HG03095 (cell line): ENCODE data around the gene MIGA2.

Experiments used
- ATAC-seq: cut with Tn5 transposase; IDR thresholded peaks from one replicate; pipeline ENCODE4 v1.9.1; 2021; ENCODE audit warnings: moderate library complexity; ENCODE audit not compliant: unreplicated experiment

MIGA2 gene

DNA sequence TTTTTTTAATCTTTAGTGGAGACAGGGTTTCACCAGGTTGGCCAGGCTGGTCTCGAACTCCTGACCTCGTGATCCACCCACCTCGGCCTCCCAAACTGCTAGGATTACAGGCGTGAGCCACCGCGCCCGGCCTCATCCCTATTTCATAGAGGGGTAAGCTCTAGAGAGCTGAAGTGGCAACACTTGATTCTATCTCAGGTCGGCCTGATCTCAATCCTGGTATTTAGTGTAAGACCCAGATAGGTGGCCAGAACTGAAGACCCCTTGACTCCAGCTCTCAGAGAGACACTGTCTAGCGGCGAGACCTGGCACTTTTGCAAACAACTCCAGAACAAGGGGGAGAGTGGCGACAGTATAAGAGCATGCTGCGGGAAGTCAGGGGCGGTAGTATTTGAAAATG lies 588 bp upstream of the MIGA2 start:
- peak; percentile 4 for ATAC-seq

DNA sequence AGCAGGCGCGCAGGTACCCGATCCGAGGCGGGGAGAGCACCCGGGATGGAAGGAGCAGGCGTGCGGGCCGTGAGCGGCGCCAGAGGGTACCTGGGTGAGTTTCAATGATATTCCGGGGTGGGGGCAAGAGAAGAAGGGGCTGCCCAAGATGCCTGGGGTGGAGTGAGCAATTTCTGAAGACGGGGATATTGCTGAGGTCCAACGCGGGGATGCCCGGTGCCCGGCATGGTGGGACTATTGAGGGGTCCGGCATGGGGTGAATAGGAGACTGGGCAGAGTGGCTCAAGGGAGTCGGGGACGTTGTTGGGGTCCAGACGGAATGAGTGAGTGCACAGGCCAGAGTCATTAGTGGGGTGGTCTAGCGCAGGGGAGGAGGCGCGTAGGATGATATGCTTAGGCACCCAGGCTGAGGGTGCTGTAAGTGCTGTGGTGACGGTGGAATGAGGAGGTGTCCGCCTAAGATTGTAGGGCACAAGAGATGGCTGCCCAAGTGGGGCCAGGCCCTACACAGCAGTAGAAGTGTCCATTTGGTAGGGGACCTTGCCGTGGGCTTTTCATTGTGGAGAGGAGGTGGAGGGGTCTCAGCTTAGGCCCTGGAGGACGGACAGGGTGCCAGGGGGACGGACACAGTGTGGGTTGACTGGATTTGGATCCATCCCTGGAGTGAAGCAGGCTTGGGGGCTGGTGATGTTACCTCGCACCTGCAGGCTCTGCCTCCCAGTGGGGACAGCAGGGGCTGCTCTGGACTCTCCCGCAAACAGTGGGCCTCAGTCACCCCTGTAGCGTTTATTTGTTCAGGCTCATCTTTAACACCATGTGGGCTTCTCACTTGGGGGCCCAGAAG lies 719 bp downstream of the MIGA2 start:
- ATAC-seq: no peak

DNA sequence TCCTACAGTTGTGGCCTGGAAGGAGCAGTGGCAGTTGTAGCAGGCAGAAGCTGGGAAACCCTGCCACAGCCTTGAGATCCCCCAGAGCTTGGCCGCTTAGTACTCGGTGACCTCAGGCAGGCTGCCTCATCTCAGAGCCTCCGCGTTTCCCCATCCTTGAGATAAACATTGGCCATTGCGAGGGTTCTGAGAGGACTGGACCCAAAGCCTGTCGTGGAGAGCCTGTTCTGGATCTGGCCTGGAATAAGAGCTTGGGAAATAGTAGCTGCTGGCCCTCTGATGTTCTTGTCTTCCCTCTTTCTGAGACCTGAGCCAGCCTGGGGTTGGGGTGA lies 1.3 kb downstream of the MIGA2 start:
- no peak for ATAC-seq

GRCh38 chr9:129038109-129038852 lies 1.9 kb downstream of the MIGA2 start:
- no peak for ATAC-seq

- no peak for ATAC-seq
Measured at GRCh38 chr9:129040113-129040643, 3.8 kb downstream of the MIGA2 start.

DNA sequence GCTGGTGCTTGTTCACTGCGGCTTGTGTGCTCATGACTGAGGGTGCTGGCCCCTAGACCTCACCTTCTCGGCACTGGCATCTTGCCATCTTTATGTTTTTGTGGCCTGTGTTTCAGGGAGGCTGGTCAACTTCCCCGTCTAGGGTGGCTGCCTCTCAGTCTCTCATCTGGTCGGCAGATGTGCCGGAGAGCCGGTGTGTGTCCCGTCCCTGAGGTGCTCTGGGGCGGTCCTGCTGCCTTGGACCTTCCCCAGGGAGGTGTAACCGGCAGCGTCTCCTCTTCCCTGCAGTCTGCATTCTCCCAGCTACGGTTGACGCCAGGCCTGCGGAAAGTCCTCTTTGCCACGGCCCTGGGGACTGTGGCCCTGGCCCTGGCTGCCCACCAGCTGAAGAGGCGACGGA lies 5.6 kb downstream of the MIGA2 start:
- ATAC-seq: no peak

- ATAC-seq: no peak
Measured at GRCh38 chr9:129052592-129052991, 16.2 kb downstream of the MIGA2 start.

GRCh38 chr9:129053020-129053419 lies 16.6 kb downstream of the MIGA2 start:
- no peak for ATAC-seq

DNA sequence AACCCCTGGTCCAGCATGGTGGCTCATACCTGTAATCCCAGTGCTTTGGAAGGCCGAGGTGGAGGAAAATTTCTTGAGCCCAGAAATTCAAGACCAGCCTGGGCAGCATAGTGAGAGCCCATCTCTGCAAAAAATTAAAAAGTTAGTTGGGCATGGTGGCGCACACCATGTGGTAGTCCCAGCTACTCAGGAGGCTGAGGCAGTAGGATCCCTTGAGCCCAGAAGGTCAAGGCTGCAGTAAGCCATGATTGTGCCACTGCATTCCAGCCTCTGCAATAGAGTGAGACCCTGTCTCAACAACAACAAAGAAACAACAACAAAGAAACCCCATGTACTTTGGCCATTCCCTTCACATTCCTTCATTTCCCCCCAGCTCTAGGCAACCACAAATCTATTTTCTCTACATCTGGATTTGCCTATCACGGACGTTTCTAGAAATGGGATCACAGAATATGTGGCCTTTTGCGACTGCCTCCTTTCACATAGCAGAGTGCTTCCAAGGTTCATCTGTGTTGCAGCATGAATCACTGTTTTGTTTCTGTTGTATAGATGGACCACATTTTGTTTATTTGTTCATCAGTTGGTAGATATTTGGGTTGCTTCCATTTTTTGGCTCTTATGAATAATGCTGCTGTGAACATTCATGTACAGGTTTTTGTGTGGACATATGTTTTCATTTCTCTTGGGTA lies 17.9 kb downstream of the MIGA2 start:
- ATAC-seq: no peak

GRCh38 chr9:129058965-129059795 lies 22.8 kb downstream of the MIGA2 start:
- no peak for ATAC-seq

DNA sequence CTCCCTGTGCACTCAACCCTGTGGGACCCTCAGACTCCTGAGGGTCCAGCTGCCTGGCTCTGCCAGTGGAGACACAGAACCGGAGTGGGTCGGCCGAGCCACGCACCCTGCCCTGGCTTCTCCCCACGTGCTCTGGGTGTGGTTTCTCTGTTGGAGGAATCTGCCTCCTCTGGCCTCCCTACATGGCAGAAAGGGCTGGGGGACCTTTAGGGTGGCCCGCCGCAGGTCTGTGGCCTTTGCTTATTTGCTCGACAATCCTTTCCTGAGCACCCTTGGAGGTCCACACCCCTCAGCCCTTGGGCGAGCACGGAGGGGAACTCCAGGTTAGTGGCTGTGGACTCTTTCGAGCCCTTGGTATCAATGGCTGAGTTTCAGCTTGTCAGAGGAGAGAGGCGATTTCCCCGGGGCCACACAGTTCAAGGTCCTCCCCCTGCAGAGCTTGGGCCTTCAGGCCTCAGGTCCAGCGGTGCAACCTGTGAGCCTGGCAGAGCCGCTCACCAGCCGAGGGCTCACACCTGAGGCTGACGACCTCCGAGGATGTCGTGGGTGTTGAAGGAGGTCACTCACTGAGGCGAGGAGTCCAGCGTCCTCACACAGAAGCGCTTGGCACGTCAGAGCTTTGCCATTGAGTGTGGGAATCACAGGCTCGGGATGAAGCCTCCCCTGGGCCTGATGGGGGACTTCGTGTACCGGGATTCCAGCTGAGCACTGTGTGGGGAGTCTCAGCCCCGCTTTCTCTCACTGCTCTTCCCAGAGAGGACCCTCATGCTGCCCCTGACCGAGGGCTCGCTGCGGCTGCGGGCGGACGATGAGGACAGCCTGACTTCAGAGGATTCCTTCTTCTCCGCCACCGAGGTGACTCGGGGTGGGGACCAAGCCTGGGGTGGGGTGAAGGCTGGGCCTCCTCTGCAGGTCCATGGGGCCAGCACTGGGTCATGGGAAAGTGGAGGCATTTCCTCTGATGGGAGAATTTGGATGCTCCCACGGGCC lies 23.7 kb downstream of the MIGA2 start:
- no peak for ATAC-seq

GRCh38 chr9:129060991-129061390 lies 24.6 kb downstream of the MIGA2 start:
- no peak for ATAC-seq

GRCh38 chr9:129063061-129063460 lies 26.6 kb downstream of the MIGA2 start:
- no peak for ATAC-seq

DNA sequence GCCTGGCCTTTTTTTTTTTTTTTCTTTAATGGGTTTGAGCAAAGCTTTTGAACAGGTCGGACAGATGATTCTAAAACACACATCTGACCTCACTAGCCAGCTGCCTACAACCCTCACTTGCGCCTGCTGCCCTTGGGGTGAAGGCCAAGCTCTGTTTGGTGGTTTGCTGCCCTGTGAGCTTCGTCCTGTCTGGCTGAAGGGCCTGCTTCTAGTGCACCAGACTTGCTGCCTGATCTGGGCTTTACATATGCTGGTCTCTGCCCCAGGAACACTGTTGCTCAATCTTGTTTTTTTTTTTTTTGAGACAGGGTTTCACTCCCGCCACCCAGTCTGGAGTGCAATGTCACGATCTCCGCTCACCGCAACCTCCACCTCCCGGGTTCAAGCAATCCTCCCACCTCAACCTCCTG lies 28.1 kb downstream of the MIGA2 start:
- ATAC-seq: no peak

- ATAC-seq: no peak
Measured at GRCh38 chr9:129068110-129068509, 31.7 kb downstream of the MIGA2 start.

DNA sequence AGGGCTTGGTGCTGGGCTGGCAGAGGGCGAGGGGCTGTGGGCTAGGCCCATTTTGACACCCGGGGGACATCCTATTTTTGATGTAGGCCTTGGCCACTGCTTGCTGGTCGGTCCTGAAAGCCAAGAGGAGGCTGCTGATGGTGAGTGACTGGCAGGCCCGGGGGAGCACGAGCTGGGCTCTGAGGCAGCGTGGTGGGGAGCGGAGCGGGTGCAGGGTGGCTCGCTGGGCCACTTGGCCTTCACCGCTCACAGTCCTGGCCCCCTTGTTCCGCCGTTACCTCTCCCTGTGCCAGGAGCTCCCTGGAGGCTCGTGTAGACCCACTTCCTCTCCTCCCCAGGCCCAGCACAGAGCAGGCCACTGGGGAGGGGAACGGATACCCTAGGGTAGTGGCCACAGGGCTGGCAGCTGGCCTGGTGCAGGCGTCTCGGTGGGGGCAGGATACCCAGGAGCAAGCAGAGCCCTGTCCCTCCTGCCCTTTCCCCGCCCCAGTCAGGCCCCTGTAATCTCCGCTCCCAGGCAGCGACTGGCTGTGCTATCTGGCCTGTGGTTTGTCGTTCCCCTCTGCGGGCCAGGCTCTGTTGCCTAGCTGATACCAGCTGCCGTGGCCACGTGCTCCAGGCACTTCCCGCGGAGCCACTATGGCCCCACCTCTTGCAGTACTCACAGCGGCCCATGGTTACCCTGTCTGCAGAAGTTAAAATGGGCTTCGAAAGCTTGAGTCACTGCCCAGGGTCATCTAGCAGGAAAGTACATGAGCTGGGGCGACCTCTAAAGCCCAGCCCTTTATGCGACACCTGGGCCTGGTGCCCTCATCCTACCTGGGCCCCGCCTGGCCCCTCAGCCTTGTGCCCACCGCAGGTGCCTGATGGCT lies 32.8 kb downstream of the MIGA2 start:
- no peak for ATAC-seq

DNA sequence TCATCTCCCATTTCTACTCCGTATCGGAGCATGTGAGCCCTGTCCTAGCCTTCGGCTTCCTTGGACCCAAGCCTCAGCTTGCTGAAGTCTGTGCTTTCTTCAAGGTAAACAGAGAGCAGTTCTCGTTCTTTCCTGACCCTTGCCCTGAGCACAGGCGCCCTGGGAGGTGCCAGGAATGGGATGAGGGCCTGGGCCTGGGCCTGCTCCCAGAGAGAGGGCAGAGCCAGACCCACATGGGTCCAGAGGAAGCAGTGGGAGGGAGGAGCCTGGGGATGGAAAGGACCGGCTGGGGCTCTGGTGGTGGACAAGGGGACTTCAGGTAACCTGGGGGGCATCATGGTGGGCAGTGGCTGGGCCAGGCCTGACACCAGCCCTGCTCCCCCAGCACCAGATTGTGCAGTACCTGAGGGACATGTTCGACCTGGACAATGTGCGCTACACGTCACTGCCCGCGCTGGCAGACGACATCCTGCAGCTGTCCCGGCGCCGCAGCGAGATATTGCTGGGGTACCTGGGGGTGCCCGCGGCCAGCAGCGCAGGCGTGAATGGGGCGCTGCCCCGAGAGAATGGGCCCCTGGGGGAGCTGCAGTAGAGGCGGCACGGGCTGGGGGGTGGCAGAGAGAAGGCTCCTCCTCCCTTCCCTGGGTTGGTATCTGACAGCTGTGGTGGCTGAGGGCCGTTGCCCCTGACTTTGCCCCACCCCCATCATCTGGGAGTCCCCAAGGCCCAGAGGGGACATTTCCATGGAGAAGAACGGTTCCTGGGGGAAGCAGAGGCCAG lies 33.6 kb downstream of the MIGA2 start:
- ATAC-seq: no peak
